Neuronal stem cell (in vitro differentiated cells): ENCODE data around the gene GPC1.

Experiments used
- DNase-seq: peaks from one replicate; pipeline ENCODE4 v3.0.0-alpha.2; 2013; ENCODE audit warnings: low spot score
- H2AFZ ChIP-seq: one replicate; pipeline ENCODE4 v1.6.1; 2013; ENCODE audit warnings: mild to moderate bottlenecking, low read length, inconsistent platforms
- H2AK5ac ChIP-seq: 2 replicates; pipeline ENCODE4 v1.6.1; 2013; ENCODE audit warnings: low read depth, mild to moderate bottlenecking, inconsistent platforms, low read length, moderate library complexity, mixed read lengths
- H2BK120ac ChIP-seq: 2 replicates; pipeline ENCODE4 v1.6.1; 2013; ENCODE audit warnings: low read depth, mild to moderate bottlenecking, inconsistent platforms, low read length, moderate library complexity, mixed read lengths
- H2BK12ac ChIP-seq: one replicate; pipeline ENCODE4 v1.6.1; 2013; ENCODE audit warnings: low read length, inconsistent platforms
- H2BK15ac ChIP-seq: 2 replicates; pipeline ENCODE4 v1.6.1; 2013; ENCODE audit warnings: mild to moderate bottlenecking, low read length, inconsistent platforms, mixed read lengths
- H2BK5ac ChIP-seq: one replicate; pipeline ENCODE4 v1.6.1; 2013; ENCODE audit warnings: inconsistent platforms, mild to moderate bottlenecking, low read length, moderate library complexity
- H3K14ac ChIP-seq: one replicate; pipeline ENCODE4 v1.6.1; 2013; ENCODE audit warnings: low read length, inconsistent platforms
- H3K18ac ChIP-seq: 2 replicates; pipeline ENCODE4 v1.6.1; 2013; ENCODE audit warnings: low read length, inconsistent platforms
- H3K23ac ChIP-seq: 2 replicates; pipeline ENCODE4 v1.6.1; 2013; ENCODE audit warnings: low read depth, mild to moderate bottlenecking, mixed read lengths, low read length, inconsistent platforms; ENCODE audit not compliant: poor library complexity
- H3K27ac ChIP-seq: replicated peaks from 3 replicates; pipeline ENCODE4 v1.5.1; 2013; ENCODE audit warnings: low read length, inconsistent platforms
- H3K27me3 ChIP-seq, 3 experiments: 2 replicates each; pipeline ENCODE4 v1.6.1; 2013; ENCODE audit warnings: low read length in 3 of 3, mild to moderate bottlenecking in 2 of 3, inconsistent platforms in 1 of 3, low read depth in 1 of 3, mixed read lengths in 1 of 3, moderate library complexity in 1 of 3; ENCODE audit not compliant: control insufficient read depth in 3 of 3, insufficient read depth in 3 of 3
- H3K36me3 ChIP-seq, 2 donors: replicated peaks in 1 of 2; 2 replicates each; pipeline ENCODE4 v1.6.1; 2013; ENCODE audit warnings: low read length in 2 of 2; ENCODE audit not compliant: control insufficient read depth in 2 of 2, insufficient read depth in 2 of 2
- H3K4ac ChIP-seq: 2 replicates; pipeline ENCODE4 v1.6.1; 2013; ENCODE audit warnings: inconsistent platforms, mild to moderate bottlenecking, low read length, moderate library complexity
- H3K4me1 ChIP-seq, 2 donors: 1 replicate in 1 of 2; 2 replicates in 1 of 2; pipeline ENCODE4 v1.6.1; 2013; ENCODE audit warnings: low read length in 2 of 2, low read depth in 1 of 2; ENCODE audit not compliant: control insufficient read depth in 2 of 2, insufficient read depth in 1 of 2
- H3K4me2 ChIP-seq: one replicate; pipeline ENCODE4 v1.6.1; 2013; ENCODE audit warnings: mild to moderate bottlenecking, low read length, inconsistent platforms; ENCODE audit not compliant: insufficient read depth, poor library complexity, severe bottlenecking
- H3K4me3 ChIP-seq, 2 donors: 2 replicates each; pipeline ENCODE4 v1.5.1; 2013; ENCODE audit warnings: low read length in 2 of 2, mild to moderate bottlenecking in 2 of 2, inconsistent platforms in 1 of 2, moderate library complexity in 1 of 2
- H3K79me1 ChIP-seq: one replicate; pipeline ENCODE4 v1.6.1; 2013; ENCODE audit warnings: low read depth, mild to moderate bottlenecking, inconsistent platforms, low read length, moderate library complexity
- H3K9ac ChIP-seq: one replicate; pipeline ENCODE4 v1.6.1; 2013; ENCODE audit warnings: mild to moderate bottlenecking, low read depth, low read length, inconsistent platforms; ENCODE audit not compliant: poor library complexity
- H3K9me3 ChIP-seq, 2 donors: replicated peaks in 1 of 2; 2 replicates each; pipeline versions ENCODE3 to v1.6.1; 2013; ENCODE audit warnings: low read length in 2 of 2, mild to moderate bottlenecking in 2 of 2, inconsistent platforms in 1 of 2, low read depth in 1 of 2, mixed read lengths in 1 of 2, moderate library complexity in 1 of 2; ENCODE audit not compliant: control insufficient read depth in 2 of 2, insufficient read depth in 1 of 2
- H4K8ac ChIP-seq: one replicate; pipeline ENCODE4 v1.6.1; 2013; ENCODE audit warnings: low read depth, mild to moderate bottlenecking, inconsistent platforms, low read length, moderate library complexity
- H4K91ac ChIP-seq: one replicate; pipeline ENCODE4 v1.6.1; 2013; ENCODE audit warnings: low read length, low read depth, mild to moderate bottlenecking, inconsistent platforms; ENCODE audit not compliant: poor library complexity
- WGBS, 2 donors: extraction: QIAGEN DNeasy Blood & Tissue Kit; methylation state at CpG; one replicate each; pipeline ENCODE4 v1.1.7; 2013; ENCODE audit warnings: missing lambda C conversion rate in 2 of 2, mixed read lengths in 1 of 2; ENCODE audit not compliant: insufficient read length in 2 of 2, insufficient replicate concordance in 1 of 2; ENCODE audit errors: extremely low coverage in 2 of 2; 5-methylcytosine and 5-hydroxymethylcytosine counted together

GPC1 gene

GRCh38 chr2:240466579-240467148 lies 31.2 kb downstream of the GPC1 start:
- no CpG with 5 or more reads among the region's 19 CpGs for WGBS, 2 donors
- Histone ChIP-seq H2AK5ac (no peak overlapping the region), H3K4ac (no peak overlapping the region), H3K23ac (peak overlapping the region; percentile 29), H3K14ac (no peak overlapping the region), H3K18ac (no peak overlapping the region), H3K9me3 (peaks cover 0 to 6% of the 10 kb centered on the region in 2 donors), H4K8ac (peak overlapping the region; percentile 32), H3K27me3 (peaks cover 0 to 2% (median 0%) of the 10 kb centered on the region in 3 experiments), H2BK12ac (no peak overlapping the region), H3K4me2 (no peak overlapping the region), H3K4me3 (no peak overlapping the region), H3K9ac (no peak overlapping the region), H3K79me1 (peaks cover 9% of the 10 kb centered on the region), H2BK5ac (peak overlapping the region; percentile 5), H3K27ac (no peak overlapping the region), H4K91ac (no peak overlapping the region), H3K4me1 (peaks cover 7 to 11% of the 10 kb centered on the region in 2 donors), H3K36me3 (peaks cover 38 to 48% of the 10 kb centered on the region in 2 donors), H2BK120ac (no peak overlapping the region), H2BK15ac (no peak overlapping the region), H2AFZ (no peak overlapping the region)
- DNase-seq, result no peak

GRCh38 chr2:240467149-240467642 lies 31.7 kb downstream of the GPC1 start:
- peak overlapping the region; percentile 5 for H2BK5ac ChIP-seq
- no CpG with 5 or more reads among the region's 12 CpGs for WGBS, 2 donors
- no peak overlapping the region for H3K4ac ChIP-seq
- peaks cover 35 to 44% of the 10 kb centered on the region in 2 donors for H3K36me3 ChIP-seq
- H2AK5ac ChIP-seq, result no peak overlapping the region
- H3K4me2 ChIP-seq, result no peak overlapping the region
- H3K27ac ChIP-seq, result no peak overlapping the region
- no peak overlapping the region for H2AFZ ChIP-seq
- peaks cover 12% of the 10 kb centered on the region for H3K79me1 ChIP-seq
- no peak for DNase-seq
- H3K14ac ChIP-seq, result no peak overlapping the region
- H3K18ac ChIP-seq, result peak overlapping the region; percentile 66
- no peak overlapping the region for H2BK120ac ChIP-seq
- H3K23ac ChIP-seq, result peak overlapping the region; percentile 29
- H4K8ac ChIP-seq, result no peak overlapping the region
- H3K9ac ChIP-seq, result no peak overlapping the region
- no peak overlapping the region for H2BK12ac ChIP-seq
- H3K27me3 ChIP-seq, result peaks cover 0 to 2% (median 0%) of the 10 kb centered on the region in 3 experiments
- peaks cover 3 to 6% of the 10 kb centered on the region in 2 donors for H3K9me3 ChIP-seq
- no peak overlapping the region for H4K91ac ChIP-seq
- H3K4me1 ChIP-seq, result peaks cover 7 to 11% of the 10 kb centered on the region in 2 donors
- H2BK15ac ChIP-seq, result no peak overlapping the region
- H3K4me3 ChIP-seq, result no peak overlapping the region

DNA sequence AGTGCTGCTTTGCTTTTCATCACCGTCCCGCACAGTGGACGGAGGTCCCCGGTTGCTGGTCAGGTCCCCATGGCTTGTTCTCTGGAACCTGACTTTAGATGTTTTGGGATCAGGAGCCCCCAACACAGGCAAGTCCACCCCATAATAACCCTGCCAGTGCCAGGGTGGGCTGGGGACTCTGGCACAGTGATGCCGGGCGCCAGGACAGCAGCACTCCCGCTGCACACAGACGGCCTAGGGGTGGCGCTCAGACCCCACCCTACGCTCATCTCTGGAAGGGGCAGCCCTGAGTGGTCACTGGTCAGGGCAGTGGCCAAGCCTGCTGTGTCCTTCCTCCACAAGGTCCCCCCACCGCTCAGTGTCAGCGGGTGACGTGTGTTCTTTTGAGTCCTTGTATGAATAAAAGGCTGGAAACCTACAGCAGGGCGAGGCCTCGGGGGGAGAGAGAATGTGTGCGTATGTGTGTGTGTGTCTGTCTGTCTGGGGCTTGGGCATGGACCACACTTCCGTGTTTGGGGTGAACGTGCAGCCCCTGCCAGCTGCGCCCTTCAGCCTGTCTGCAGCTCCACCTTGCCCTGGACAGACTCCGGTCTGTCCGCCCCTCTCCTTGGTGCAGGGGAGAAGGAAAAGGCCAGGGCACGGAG lies 32.3 kb downstream of the GPC1 start:
- Histone ChIP-seq H3K9ac (no peak overlapping the region), H2BK5ac (peak overlapping the region; percentile 5), H3K9me3 (peaks cover 4 to 6% of the 10 kb centered on the region in 2 donors), H3K14ac (no peak overlapping the region), H3K79me1 (peaks cover 10% of the 10 kb centered on the region), H4K8ac (no peak overlapping the region), H2BK12ac (no peak overlapping the region), H2AK5ac (no peak overlapping the region), H3K36me3 (peaks cover 30 to 38% of the 10 kb centered on the region in 2 donors), H3K4me1 (peaks cover 7 to 11% of the 10 kb centered on the region in 2 donors), H3K4me2 (no peak overlapping the region), H3K27ac (peak overlapping the region; percentile 22), H2AFZ (no peak overlapping the region), H2BK120ac (no peak overlapping the region), H3K23ac (no peak overlapping the region), H4K91ac (no peak overlapping the region), H3K4ac (no peak overlapping the region), H3K4me3 (no peak overlapping the region), H2BK15ac (no peak overlapping the region), H3K27me3 (peaks cover 0 to 2% (median 0%) of the 10 kb centered on the region in 3 experiments), H3K18ac (peak overlapping the region; percentile 66)
- WGBS, 2 donors, result no CpG with 5 or more reads among the region's 22 CpGs
- DNase-seq, result no peak
